Measurements from ENCODE around the gene SMOC1.

SMOC1 gene

GRCh38 chr14:69951263-69951662 lies 72.0 kb downstream of the SMOC1 start:
- TF ChIP-seq TAF1 (IDR thresholded peaks at IDR 0.05; ENCODE audit: borderline replicate concordance, insufficient read depth, low read length) (no peak), REST (IDR thresholded peaks at IDR 0.05; ENCODE audit: insufficient read depth in 1 of 2, low read depth in 2 of 2, low read length in 2 of 2) (no peak), POLR2AphosphoS5 (IDR thresholded peaks at IDR 0.05; ENCODE audit: low read depth, low read length) (no peak), SIN3A (IDR thresholded peaks at IDR 0.05; ENCODE audit: borderline replicate concordance, insufficient read depth, low read length) (no peak)

GRCh38 chr14:69951935-69952334 lies 72.7 kb downstream of the SMOC1 start:
- TF ChIP-seq SIN3A (IDR thresholded peaks at IDR 0.05; ENCODE audit: borderline replicate concordance, insufficient read depth, low read length) (no peak), TAF1 (IDR thresholded peaks at IDR 0.05; ENCODE audit: borderline replicate concordance, insufficient read depth, low read length) (no peak), FOXP2 (optimal IDR thresholded peaks at IDR 0.05; ENCODE audit: borderline replicate concordance, extremely low read depth, extremely low read length, insufficient read depth) (no peak), POLR2AphosphoS5 (IDR thresholded peaks at IDR 0.05; ENCODE audit: low read depth, low read length) (no peak), REST (IDR thresholded peaks at IDR 0.05; ENCODE audit: insufficient read depth in 1 of 2, low read depth in 2 of 2, low read length in 2 of 2) (no peak)

GRCh38 chr14:69953266-69953915 lies 74.2 kb downstream of the SMOC1 start:
- no peak for TF ChIP-seq REST (IDR thresholded peaks at IDR 0.05; ENCODE audit: insufficient read depth in 1 of 2, low read depth in 2 of 2, low read length in 2 of 2)
- no peak for TF ChIP-seq TAF1 (IDR thresholded peaks at IDR 0.05; ENCODE audit: borderline replicate concordance, insufficient read depth, low read length)
- TF ChIP-seq POLR2AphosphoS5 (IDR thresholded peaks at IDR 0.05; ENCODE audit: low read depth, low read length): no peak
- TF ChIP-seq FOXP2 (optimal IDR thresholded peaks at IDR 0.05; ENCODE audit: borderline replicate concordance, extremely low read depth, extremely low read length, insufficient read depth): no peak
- no peak for TF ChIP-seq SIN3A (IDR thresholded peaks at IDR 0.05; ENCODE audit: borderline replicate concordance, insufficient read depth, low read length)

- TF ChIP-seq POLR2AphosphoS5 (IDR thresholded peaks at IDR 0.05; ENCODE audit: low read depth, low read length) (no peak), FOXP2 (optimal IDR thresholded peaks at IDR 0.05; ENCODE audit: borderline replicate concordance, extremely low read depth, extremely low read length, insufficient read depth) (no peak), SIN3A (IDR thresholded peaks at IDR 0.05; ENCODE audit: borderline replicate concordance, insufficient read depth, low read length) (no peak), REST (IDR thresholded peaks at IDR 0.05; ENCODE audit: insufficient read depth in 1 of 2, low read depth in 2 of 2, low read length in 2 of 2) (no peak), TAF1 (IDR thresholded peaks at IDR 0.05; ENCODE audit: borderline replicate concordance, insufficient read depth, low read length) (no peak)
Observed at GRCh38 chr14:69955855-69956845, 76.9 kb downstream of the SMOC1 start.

Measured in PFSK-1 (cell line).